Activated CD4-positive, CD25-positive, alpha-beta regulatory T cell treated with anti-CD3 and anti-CD28 coated beads, Interleukin-2, amount 50 U/mL, for 16 hours (primary cell): ENCODE results near the gene ACER2.

ENCODE experiments used
- DNase-seq: peaks from one replicate; pipeline ENCODE4 v3.0.0-alpha.2; 2020; ENCODE audit warnings: low read depth, low spot score

ACER2 gene

GRCh38 chr9:19486803-19487202, 78.0 kb downstream of the ACER2 start:
- no peak for DNase-seq

- no peak for DNase-seq
These were observed 79.9 kb downstream of the ACER2 start for GRCh38 chr9:19488721-19489120.

GRCh38 chr9:19490269-19490668, 81.5 kb downstream of the ACER2 start:
- no peak for DNase-seq

- no peak for DNase-seq
These were observed 82.0 kb downstream of the ACER2 start for GRCh38 chr9:19490828-19491227.

GRCh38 chr9:19492775-19493173, 84.0 kb downstream of the ACER2 start:
- no peak for DNase-seq

- no peak for DNase-seq
These were observed 84.5 kb downstream of the ACER2 start for GRCh38 chr9:19493174-19493811.

GRCh38 chr9:19493876-19494275, 85.1 kb downstream of the ACER2 start:
- no peak for DNase-seq

- no peak for DNase-seq
These were observed 86.6 kb downstream of the ACER2 start for GRCh38 chr9:19495186-19496028.

GRCh38 chr9:19496321-19497050, 87.7 kb downstream of the ACER2 start:
- DNase-seq: no peak

GRCh38 chr9:19497276-19497675, 88.5 kb downstream of the ACER2 start:
- DNase-seq: no peak

GRCh38 chr9:19498015-19498414, 89.2 kb downstream of the ACER2 start:
- DNase-seq: no peak
